T-cell (primary cell): ENCODE data around the gene TAL2. TPM values are rescaled to one million over a fixed set of nuclear protein-coding genes. Genes with fewer than 3 reads are reported as not detected.

Experiments used
- ATAC-seq, 4 experiments: fragments of 200-7000 bp in 3 of 4; fragments of 150-1000 bp in 1 of 4; cut with Tn5 transposase; replicated peaks in 1 of 4; 1 replicate in 3 of 4; 2 replicates in 1 of 4; pipeline ENCODE4 v1.10.0; 2021; ENCODE audit warnings: moderate library complexity in 3 of 4, mild to moderate bottlenecking in 2 of 4, moderate number of reproducible peaks in 1 of 4
- CTCF ChIA-PET, 2 donors: fragments of 300-600 bp; sonication (Branson Sonifier 250); formaldehyde crosslinking; loops; one replicate each; lab custom pipeline; 2022; ENCODE audit warnings: antibody characterized with exemption in 2 of 2; lab: Charles Lee
- POLR2A ChIA-PET, 2 donors: fragments of 300-600 bp; sonication (Branson Sonifier 250); formaldehyde crosslinking; loops; one replicate each; lab custom pipeline; 2022; ENCODE audit warnings: antibody characterized with exemption in 2 of 2; lab: Charles Lee
- DNase-seq, 35 experiments: peaks; one replicate each; pipeline versions ENCODE4 v3.0.0 to v3.0.0-alpha.2; 2013 to 2023
- H3K27ac ChIP-seq: one replicate; pipeline ENCODE4 v1.5.1; 2013; ENCODE audit warnings: low read length
- H3K27me3 ChIP-seq, 2 experiments: replicated peaks in 1 of 2; 1 replicate in 1 of 2; 2 replicates in 1 of 2; pipeline versions ENCODE4 v1.6.1 to v1.7.0; 2013; ENCODE audit warnings: low read length in 1 of 2, mixed read lengths in 1 of 2; ENCODE audit not compliant: control insufficient read depth in 2 of 2, insufficient read depth in 2 of 2; ENCODE audit errors: extremely low read depth in 1 of 2
- H3K36me3 ChIP-seq, 2 donors: 1 replicate in 1 of 2; 2 replicates in 1 of 2; pipeline versions ENCODE4 v1.6.1 to v1.7.0; 2013; ENCODE audit warnings: low read length in 1 of 2; ENCODE audit not compliant: control insufficient read depth in 2 of 2, insufficient read depth in 1 of 2; ENCODE audit errors: extremely low read depth in 1 of 2
- H3K4me1 ChIP-seq, 2 experiments: 1 replicate in 1 of 2; 2 replicates in 1 of 2; pipeline versions ENCODE4 v1.6.1 to v1.7.0; 2013; ENCODE audit warnings: low read length in 2 of 2, mixed read lengths in 1 of 2; ENCODE audit not compliant: insufficient read depth in 2 of 2, control insufficient read depth in 1 of 2; ENCODE audit errors: extremely low read depth in 1 of 2
- H3K4me3 ChIP-seq, 2 donors: 1 replicate in 1 of 2; 2 replicates in 1 of 2; pipeline versions ENCODE4 v1.5.1 to v1.7.0; 2013; ENCODE audit warnings: mild to moderate bottlenecking in 2 of 2, low read length in 1 of 2, moderate library complexity in 1 of 2; ENCODE audit not compliant: control insufficient read depth in 1 of 2; ENCODE audit errors: extremely low read depth in 1 of 2
- H3K9me3 ChIP-seq: 2 replicates; pipeline ENCODE4 v1.7.0; 2013
- H3K27ac Mint-ChIP-seq, 2 donors: one replicate each; pipeline ENCODE4 v1.8.0; 2020 to 2021; ENCODE audit warnings: mild to moderate bottlenecking in 2 of 2, mixed read lengths in 2 of 2
- H3K27me3 Mint-ChIP-seq, 2 donors: one replicate each; pipeline ENCODE4 v1.8.0; 2021 to 2022; ENCODE audit warnings: mixed read lengths in 2 of 2
- H3K36me3 Mint-ChIP-seq: one replicate; pipeline ENCODE4 v1.8.0; 2021; ENCODE audit warnings: mixed read lengths
- H3K4me1 Mint-ChIP-seq, 3 donors: one replicate each; pipeline ENCODE4 v1.8.0; 2020 to 2022; ENCODE audit warnings: mixed read lengths in 3 of 3, mild to moderate bottlenecking in 1 of 3
- H3K4me3 Mint-ChIP-seq, 3 donors: one replicate each; pipeline ENCODE4 v1.8.0; 2020 to 2022; ENCODE audit warnings: mild to moderate bottlenecking in 3 of 3, mixed read lengths in 3 of 3, moderate library complexity in 3 of 3
- H3K9me3 Mint-ChIP-seq, 3 donors: one replicate each; pipeline ENCODE4 v1.8.0; 2020 to 2022; ENCODE audit warnings: mixed read lengths in 3 of 3
- WGBS: methylation state at CpG from one replicate; pipeline ENCODE4 v1.1.5; 2013; ENCODE audit warnings: missing lambda C conversion rate; ENCODE audit not compliant: insufficient coverage; 5-methylcytosine and 5-hydroxymethylcytosine counted together
- total RNA-seq, 35 experiments: library from RNA in 6 of 35; stranded (reverse) in 6 of 35; fragments of 120-200 nt in 1 of 35; gene quantifications; one replicate each; pipeline versions ENCODE4 v1.2.1 to v1.2.4 and lab custom pipeline; 2013 to 2026

TAL2 gene
- total RNA-seq, 5 donors from 2014 or later (not counting 1 experiment from before 2014, with no cell fraction given), result not detected

- Mint-ChIP-seq H3K9me3 (no peaks in the 10 kb centered on the region), H3K4me3 (no peak overlapping the region), H3K27me3 (no peaks in the 10 kb centered on the region), H3K27ac (no peak overlapping the region), H3K4me1 (no peaks in the 10 kb centered on the region), H3K36me3 (no peaks in the 10 kb centered on the region)
- no peak overlapping the region for H3K27ac ChIP-seq
- DNase-seq (no peak), ATAC-seq (no peak)
- ChIA-PET CTCF (interaction anchor here in 1 of 2 donors (0.6 kb wide), 1 partner anchor 23 kb away, joined by 3 read pairs; no protein-coding TSS in a partner anchor), POLR2A (interaction anchor here in 1 of 2 donors (0.5 kb wide), 1 partner anchor 506 kb away, joined by 3 read pairs; no protein-coding TSS in a partner anchor)
- WGBS, result no CpG with 5 or more reads among the region's 8 CpGs
- no peaks in the 10 kb centered on the region for H3K27me3 ChIP-seq
- H3K4me3 ChIP-seq, result no peak overlapping the region
- no peaks in the 10 kb centered on the region for H3K36me3 ChIP-seq
- no peaks in the 10 kb centered on the region for H3K4me1 ChIP-seq
- no peaks in the 10 kb centered on the region for H3K9me3 ChIP-seq
These were observed 17.2 kb downstream of the TAL2 start for GRCh38 chr9:105679257-105680022.

GRCh38 chr9:105681313-105681712 is 19.1 kb downstream of the TAL2 start:
- H3K27ac Mint-ChIP-seq, result no peak overlapping the region

GRCh38 chr9:105681724-105682123 is 19.5 kb downstream of the TAL2 start:
- Histone ChIP-seq H3K27ac (no peak overlapping the region), H3K9me3 (no peaks in the 10 kb centered on the region), H3K36me3 (no peaks in the 10 kb centered on the region), H3K4me3 (no peak overlapping the region), H3K27me3 (no peaks in the 10 kb centered on the region), H3K4me1 (no peaks in the 10 kb centered on the region)
- Mint-ChIP-seq H3K36me3 (no peaks in the 10 kb centered on the region), H3K27ac (no peak overlapping the region), H3K27me3 (no peaks in the 10 kb centered on the region), H3K4me3 (no peak overlapping the region), H3K9me3 (no peaks in the 10 kb centered on the region), H3K4me1 (no peaks in the 10 kb centered on the region)
- DNase-seq, result no peak
- POLR2A ChIA-PET, result interaction anchor here in 1 of 2 donors (0.7 kb wide), 1 partner anchor 18 kb away, joined by 10 read pairs; no protein-coding TSS in a partner anchor
- no peak for ATAC-seq
- CTCF ChIA-PET, result interaction anchor here in 1 of 2 donors (0.7 kb wide), 1 partner anchor 33 kb away, joined by 5 read pairs; no protein-coding TSS in a partner anchor
- whole genome bisulfite sequencing, result no CpG with 5 or more reads among the region's 1 CpG

More at GRCh38 chr9:105681313-105681712, 19.1 kb downstream of the TAL2 start:
- WGBS, result no CpG with 5 or more reads among the region's 2 CpGs
- H3K4me3 ChIP-seq, result no peak overlapping the region
- no peaks in the 10 kb centered on the region for H3K4me1 ChIP-seq
- DNase-seq (no peak), ATAC-seq (no peak)
- Mint-ChIP-seq H3K4me1 (no peaks in the 10 kb centered on the region), H3K27me3 (no peaks in the 10 kb centered on the region), H3K9me3 (no peaks in the 10 kb centered on the region), H3K4me3 (no peak overlapping the region), H3K36me3 (no peaks in the 10 kb centered on the region)
- H3K27ac ChIP-seq, result no peak overlapping the region
- ChIA-PET CTCF (interaction anchor here in 1 of 2 donors (0.7 kb wide), 1 partner anchor 33 kb away, joined by 5 read pairs; no protein-coding TSS in a partner anchor), POLR2A (interaction anchor here in 1 of 2 donors (0.6 to 0.7 kb wide), 2 partner anchors 18 to 107 kb away, joined by 3 to 10 read pairs; no protein-coding TSS in a partner anchor)
- H3K27me3 ChIP-seq, result no peaks in the 10 kb centered on the region
- H3K9me3 ChIP-seq, result no peaks in the 10 kb centered on the region
- no peaks in the 10 kb centered on the region for H3K36me3 ChIP-seq

DNA sequence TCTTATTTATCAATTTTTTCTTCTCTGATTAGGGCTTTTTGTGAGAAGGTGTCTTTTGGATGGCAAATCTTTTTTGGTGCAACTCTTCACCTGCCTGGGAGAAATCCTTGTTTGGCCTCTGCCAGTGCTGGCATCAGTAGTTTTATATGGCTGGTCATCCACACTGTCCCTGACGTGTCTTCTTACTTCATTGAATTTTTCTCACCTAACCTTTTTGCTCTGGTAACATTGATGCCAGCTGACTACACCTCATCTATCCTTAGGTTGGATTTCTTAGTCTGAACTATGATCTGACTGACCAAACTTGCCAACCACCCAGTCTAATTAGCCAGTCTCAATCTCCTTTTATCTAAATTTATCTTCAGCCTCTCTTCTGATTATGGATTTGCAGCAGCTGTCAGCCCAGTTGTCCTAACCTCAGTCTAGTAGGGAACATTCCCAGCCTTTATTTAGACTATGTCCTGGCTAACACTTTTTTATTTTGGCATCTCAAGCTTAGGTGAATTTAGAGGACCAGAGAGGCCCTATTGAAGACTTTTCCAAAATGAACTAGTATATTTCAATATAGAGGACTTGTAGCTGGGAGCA is 21.5 kb downstream of the TAL2 start:
- Mint-ChIP-seq H3K4me1 (no peaks in the 10 kb centered on the region), H3K4me3 (no peak overlapping the region), H3K9me3 (no peaks in the 10 kb centered on the region), H3K27ac (no peak overlapping the region), H3K27me3 (peaks cover 4 to 17% of the 10 kb centered on the region in 2 donors), H3K36me3 (no peaks in the 10 kb centered on the region)
- H3K27me3 ChIP-seq, result peaks cover 0 to 2% of the 10 kb centered on the region in 2 experiments
- H3K27ac ChIP-seq, result no peak overlapping the region
- no peak overlapping the region for H3K4me3 ChIP-seq
- CTCF ChIA-PET, result no interaction called here
- no peaks in the 10 kb centered on the region for H3K4me1 ChIP-seq
- DNase-seq (no peak), ATAC-seq (no peak)
- H3K36me3 ChIP-seq, result no peaks in the 10 kb centered on the region
- POLR2A ChIA-PET, result no interaction called here
- no peaks in the 10 kb centered on the region for H3K9me3 ChIP-seq
- 100% methylated on average over 1 of the region's 1 CpG for WGBS

DNA sequence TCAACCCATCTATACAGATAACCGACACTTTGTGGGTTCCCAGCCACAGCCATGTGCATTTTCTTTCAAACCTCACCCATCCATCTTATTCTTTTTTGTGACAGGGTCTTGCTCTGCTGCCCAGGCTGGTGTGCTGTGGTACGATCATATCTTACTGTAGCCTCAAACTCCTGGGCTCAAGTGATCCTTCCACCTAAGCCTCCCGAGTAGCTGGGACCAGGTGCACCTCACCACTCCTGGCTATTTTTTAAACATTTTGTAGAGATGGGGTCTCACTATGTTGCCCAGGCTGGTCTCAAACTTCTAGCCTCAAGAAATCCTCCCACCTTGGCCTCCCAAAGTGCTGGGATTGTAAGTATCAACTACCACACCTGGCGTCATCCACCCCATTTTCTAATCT is 24.7 kb downstream of the TAL2 start:
- ATAC-seq (no peak), DNase-seq (no peak)
- H3K27ac ChIP-seq, result no peak overlapping the region
- Mint-ChIP-seq H3K4me3 (no peak overlapping the region), H3K4me1 (no peaks in the 10 kb centered on the region), H3K27me3 (peaks cover 22 to 36% of the 10 kb centered on the region in 2 donors), H3K9me3 (no peaks in the 10 kb centered on the region), H3K27ac (no peak overlapping the region), H3K36me3 (no peaks in the 10 kb centered on the region)
- H3K36me3 ChIP-seq, result no peaks in the 10 kb centered on the region
- H3K4me1 ChIP-seq, result no peaks in the 10 kb centered on the region
- H3K9me3 ChIP-seq, result no peaks in the 10 kb centered on the region
- H3K4me3 ChIP-seq, result no peak overlapping the region
- peaks cover 0 to 9% of the 10 kb centered on the region in 2 experiments for H3K27me3 ChIP-seq
- ChIA-PET CTCF (no interaction called here), POLR2A (no interaction called here)
- 92% methylated on average over 2 of the region's 4 CpGs for WGBS

- Mint-ChIP-seq H3K4me1 (peaks cover 13 to 17% (median 15%) of the 10 kb centered on the region in 3 donors), H3K9me3 (no peaks in the 10 kb centered on the region), H3K27me3 (peaks cover 27 to 38% of the 10 kb centered on the region in 2 donors), H3K4me3 (no peak overlapping the region), H3K27ac (no peak overlapping the region), H3K36me3 (no peaks in the 10 kb centered on the region)
- DNase-seq (no peak), ATAC-seq (no peak)
- Histone ChIP-seq H3K27me3 (peaks cover 0 to 14% of the 10 kb centered on the region in 2 experiments), H3K36me3 (no peaks in the 10 kb centered on the region), H3K9me3 (no peaks in the 10 kb centered on the region), H3K4me3 (no peak overlapping the region), H3K27ac (no peak overlapping the region), H3K4me1 (peaks cover 9% of the 10 kb centered on the region in 2 experiments)
- POLR2A ChIA-PET, result no interaction called here
- CTCF ChIA-PET, result no interaction called here
- WGBS, result 63% methylated on average over 1 of the region's 2 CpGs
These were observed 28.5 kb downstream of the TAL2 start for GRCh38 chr9:105690742-105691141.
